Measurements from ENCODE around the gene TBC1D8.
A peak's percentile ranks its signal among the peaks of the same experiment; 100 is the strongest.

TBC1D8 gene

DNA sequence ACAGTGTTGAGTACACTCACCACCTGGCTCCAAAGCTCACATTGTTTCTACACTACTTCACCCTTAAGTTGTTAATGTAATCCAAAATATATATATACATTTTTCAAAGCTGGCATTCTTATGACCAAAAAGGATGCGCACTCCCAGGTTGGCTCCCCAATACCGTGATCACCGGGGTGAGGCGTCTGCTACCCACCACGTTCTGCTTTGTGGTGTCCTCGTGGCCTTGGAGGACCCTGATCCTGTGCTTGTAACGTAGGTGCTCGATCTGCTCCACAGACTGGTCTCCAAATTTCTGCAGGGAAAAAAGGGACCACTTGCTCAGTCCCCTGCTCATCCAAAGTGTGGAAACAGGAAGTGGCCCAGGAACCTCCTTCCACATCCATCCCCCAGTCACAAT is 123.3 kb downstream of the TBC1D8 start:
- DNase-seq (ENCODE audit: low read depth, low spot score): no peak

DNA sequence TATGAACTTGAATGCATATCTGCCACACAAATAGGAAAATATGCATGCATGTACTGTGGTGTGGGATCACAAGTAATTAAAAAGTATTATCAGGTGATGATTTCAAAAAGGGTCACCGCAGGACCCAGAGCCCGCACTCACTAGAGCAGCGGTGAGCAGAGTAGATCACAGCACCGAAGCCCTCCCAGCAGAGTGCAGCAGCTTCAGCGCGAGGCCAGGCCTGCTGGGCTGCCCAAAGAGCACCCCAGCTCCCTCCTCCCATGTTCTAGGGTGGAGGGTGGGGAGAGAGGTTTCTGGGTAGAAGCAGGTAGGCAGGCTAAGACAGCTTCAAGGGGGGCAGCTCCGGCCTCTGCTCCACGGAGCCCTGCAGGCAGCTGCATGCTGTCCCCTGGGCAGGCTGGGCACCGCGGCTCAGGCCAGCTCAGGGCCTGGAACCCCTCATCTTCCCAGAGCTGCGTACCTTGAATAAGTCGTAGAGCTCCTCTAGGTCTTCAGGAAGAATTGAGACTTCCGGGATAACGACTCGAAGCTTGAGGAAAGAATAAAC is 124.2 kb downstream of the TBC1D8 start:
- no peak for DNase-seq (ENCODE audit: low read depth, low spot score)

DNA sequence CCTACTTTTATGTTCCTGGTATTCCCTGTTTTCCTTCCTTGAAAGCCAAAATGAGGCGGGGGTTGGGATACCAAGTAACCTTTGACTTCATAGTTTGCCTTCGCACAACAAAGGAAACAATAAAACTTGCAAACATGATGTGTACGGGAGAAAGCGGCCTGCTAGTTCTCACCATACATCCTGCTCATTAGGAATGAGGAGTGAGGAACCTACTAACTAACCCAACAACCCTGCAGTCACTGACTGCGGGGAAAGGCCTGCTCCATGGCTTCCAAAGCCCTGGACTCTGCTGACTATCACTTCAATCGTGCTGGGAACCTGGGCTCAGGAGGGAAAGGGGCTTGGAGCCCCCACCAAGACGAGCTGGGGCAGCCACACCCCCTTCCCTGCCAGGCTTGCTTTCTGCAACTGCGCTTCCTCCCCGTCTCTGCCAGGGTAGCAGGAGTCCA is 124.9 kb downstream of the TBC1D8 start:
- DNase-seq (ENCODE audit: low read depth, low spot score): no peak

DNA sequence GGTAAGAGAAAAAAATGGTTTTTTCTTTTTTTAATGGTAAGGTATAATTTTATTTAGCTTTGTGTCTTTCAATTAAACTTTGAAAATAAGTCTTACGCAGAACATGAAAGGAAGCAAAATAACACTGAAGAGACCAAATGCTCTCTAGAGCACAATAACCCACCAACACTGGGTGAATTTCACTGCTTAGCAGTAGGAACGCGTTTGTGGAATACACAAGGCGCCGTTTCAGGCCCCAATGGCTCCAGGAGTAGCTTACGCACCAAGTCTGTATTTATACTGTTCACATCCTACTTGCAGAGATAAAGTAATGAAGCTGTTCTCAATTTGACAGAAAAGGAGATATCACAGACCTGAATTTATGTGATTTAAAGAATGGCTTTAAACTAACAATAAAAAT is 125.6 kb downstream of the TBC1D8 start:
- no peak for DNase-seq (ENCODE audit: low read depth, low spot score)

DNA sequence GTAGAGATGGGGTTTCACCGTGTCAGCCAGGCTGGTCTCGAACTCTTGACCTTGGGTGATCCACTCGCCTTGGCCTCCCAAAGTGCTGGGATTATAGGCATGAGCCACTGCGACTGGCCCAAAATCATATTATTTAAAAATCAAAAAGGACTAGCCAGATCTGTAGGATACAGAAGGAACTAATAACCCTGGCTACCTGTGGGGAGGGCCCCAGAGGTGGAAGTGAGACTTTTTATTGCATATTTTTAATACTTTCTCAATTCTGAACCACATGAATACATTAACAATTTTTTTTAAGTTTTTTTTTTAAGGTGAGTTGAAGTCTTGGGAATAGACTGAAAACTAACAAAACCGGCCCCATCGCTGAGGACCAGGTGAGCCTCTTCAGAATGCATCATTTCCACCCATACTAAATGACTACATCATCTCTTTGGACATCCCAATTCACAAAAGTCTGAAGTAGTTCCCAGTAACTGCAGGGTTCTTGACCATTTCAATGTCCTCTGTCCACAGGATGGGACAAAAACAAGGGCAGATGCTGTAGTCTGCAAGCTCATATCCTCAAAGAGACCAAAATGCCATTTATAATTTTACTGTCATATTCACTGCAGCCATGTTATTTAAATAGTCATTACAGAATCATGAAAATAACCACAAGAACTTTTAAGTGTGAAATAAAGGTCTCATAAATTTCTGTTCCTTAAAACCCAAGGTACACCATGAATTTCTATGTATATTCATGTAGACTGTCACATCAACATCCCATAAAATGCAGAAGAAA is 127.7 kb downstream of the TBC1D8 start:
- DNase-seq (ENCODE audit: low read depth, low spot score): no peak

- no peak for DNase-seq (ENCODE audit: low read depth, low spot score)
Observed at GRCh38 chr2:101022221-101022620, 129.0 kb downstream of the TBC1D8 start.

DNA sequence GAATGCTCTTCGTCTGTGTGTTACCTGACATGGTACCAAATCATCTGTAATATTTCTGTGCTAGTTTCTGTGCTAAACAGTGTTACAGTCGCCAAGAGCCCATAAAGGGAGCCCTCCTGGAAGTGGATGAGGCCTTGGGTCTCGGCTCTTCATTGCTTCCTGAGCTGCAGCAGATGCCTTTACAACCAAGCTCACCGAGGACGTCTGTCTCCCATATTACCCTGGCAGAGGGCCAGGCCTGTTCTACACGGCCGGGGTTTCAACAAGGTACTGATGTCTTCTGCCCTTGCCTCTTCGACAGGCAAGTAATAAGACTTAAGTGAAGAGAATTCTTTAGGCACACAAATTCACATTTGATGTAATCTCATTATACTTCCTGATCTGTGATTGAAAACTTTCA is 132.2 kb downstream of the TBC1D8 start:
- DNase-seq (ENCODE audit: low read depth, low spot score): no peak

- DNase-seq (ENCODE audit: low read depth, low spot score): no peak
Observed at GRCh38 chr2:101017371-101017770, 133.8 kb downstream of the TBC1D8 start.

DNA sequence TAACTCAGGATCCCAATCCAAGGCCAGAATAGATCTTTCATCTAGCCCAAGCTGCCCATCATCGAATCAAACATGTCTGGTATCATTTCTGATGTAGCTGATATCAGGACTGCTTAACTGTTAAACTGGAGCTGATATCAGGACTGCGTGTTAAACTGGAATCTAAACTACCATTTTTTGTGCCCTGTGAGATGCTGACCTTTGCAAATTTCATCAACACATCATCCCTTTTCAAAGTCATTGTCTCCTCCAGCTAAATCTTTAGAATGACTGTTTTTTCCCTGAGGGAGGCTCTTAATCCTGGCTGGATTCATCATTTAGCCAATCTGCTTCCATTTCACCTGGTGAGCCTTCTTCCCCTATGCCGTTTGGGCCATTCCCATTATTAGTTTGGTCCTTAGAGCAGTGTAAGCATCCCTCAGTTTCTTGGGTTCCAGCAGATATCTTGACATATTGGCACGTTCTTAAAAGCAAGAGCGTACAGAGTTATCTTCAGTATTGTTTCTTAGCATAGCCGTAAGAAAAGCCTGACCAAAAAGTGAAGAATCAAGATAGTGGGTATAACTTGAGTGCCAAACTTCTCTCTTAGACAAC is 136.8 kb downstream of the TBC1D8 start:
- DNase-seq (ENCODE audit: low read depth, low spot score): no peak

DNA sequence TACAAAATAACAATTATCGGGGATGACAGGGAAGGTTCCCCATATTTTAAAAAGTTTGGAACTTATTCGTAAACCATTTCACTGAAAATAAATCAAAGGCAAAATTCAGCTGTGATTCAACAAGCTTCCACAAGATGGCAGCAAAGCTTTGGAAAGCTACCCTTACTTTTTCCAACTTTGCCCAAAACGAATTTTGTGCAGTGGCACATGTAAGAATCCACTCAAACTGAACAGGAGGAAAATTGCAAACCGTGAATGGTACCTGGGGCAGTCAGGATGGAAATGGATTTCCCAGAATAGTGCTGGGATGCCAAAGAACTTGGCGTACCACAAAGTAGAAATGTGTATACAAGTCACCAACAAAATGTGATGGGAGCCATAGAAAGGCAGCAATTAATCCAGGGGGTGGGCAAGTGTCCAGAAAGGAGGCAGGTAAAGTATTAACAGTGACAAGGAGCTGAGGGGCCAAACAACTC is 138.4 kb downstream of the TBC1D8 start:
- DNase-seq (ENCODE audit: low read depth, low spot score): no peak

- DNase-seq (ENCODE audit: low read depth, low spot score): no peak
Observed at GRCh38 chr2:101012054-101012705, 139.0 kb downstream of the TBC1D8 start.

DNA sequence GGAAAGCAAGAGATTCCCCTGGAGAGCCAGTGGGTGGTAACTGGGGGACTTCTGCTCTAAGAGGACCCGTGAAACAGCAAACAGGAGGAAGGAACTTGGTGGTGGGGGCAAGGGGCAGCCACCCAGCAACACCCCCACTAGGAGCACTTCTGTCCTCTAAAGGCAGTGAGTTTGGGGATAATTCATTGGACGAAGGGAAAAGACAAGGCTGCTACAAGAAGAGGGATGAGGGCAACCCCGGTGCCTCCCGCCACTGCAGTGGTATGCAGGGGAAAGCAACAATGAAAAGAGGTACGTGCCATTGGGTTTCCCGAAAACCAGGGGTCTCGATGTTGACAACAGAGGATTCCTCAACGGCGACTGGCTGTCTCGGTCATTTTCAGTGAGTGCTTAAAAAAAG is 140.0 kb downstream of the TBC1D8 start:
- DNase-seq (ENCODE audit: low read depth, low spot score): no peak

- DNase-seq (ENCODE audit: low read depth, low spot score): no peak
Observed at GRCh38 chr2:101007415-101008345, 143.5 kb downstream of the TBC1D8 start.

GRCh38 chr2:101006065-101006715 is 145.0 kb downstream of the TBC1D8 start:
- DNase-seq (ENCODE audit: low read depth, low spot score): no peak

- no peak for DNase-seq (ENCODE audit: low read depth, low spot score)
Observed at GRCh38 chr2:101004620-101005325, 146.4 kb downstream of the TBC1D8 start.

- DNase-seq (ENCODE audit: low read depth, low spot score): no peak
Observed at GRCh38 chr2:101003278-101003775, 147.9 kb downstream of the TBC1D8 start.

- DNase-seq (ENCODE audit: low read depth, low spot score): no peak
Observed at GRCh38 chr2:101002562-101003277, 148.5 kb downstream of the TBC1D8 start.

GRCh38 chr2:101001691-101002561 is 149.3 kb downstream of the TBC1D8 start, which contains the start of gene RPL31:
Gene RPL31, plus strand, starts transcription at chr2:101002289. Its CDS starts 413 bp downstream, at chr2:101002702.
- peak; percentile 87 for DNase-seq (ENCODE audit: low read depth, low spot score)

All from iPS DF 19.7 (cell line).